ENCODE measurements around the gene GPR18.

GPR18 gene

DNA sequence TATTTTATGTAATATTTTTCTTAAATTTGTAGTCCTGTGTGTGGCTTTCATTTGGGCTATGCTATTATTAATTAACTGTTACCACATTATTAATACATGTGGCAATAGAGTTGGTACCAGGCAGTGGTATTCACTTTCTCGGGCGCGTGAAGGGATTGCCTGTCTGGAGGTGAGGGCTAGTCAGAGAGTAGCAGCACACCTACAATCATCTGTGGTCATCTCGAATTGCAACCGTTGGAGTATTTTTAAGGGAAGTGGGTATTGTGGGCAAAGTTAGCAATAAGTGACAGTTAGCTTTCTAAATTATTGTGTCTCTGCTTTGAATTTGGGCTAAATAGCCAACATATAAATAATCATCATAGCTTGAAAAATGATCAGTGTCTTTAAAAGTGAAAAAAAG, 20.0 kb upstream of the GPR18 start:
- Histone ChIP-seq H3K27ac (ENCODE audit: low read depth, low read length) (no peak overlapping the region), H3K9me3 (ENCODE audit: control insufficient read depth, insufficient read depth, low read depth, low read length) (no peaks in the 10 kb centered on the region), H3K4me1 (ENCODE audit: control insufficient read depth, insufficient read depth, low read length) (peaks cover 6% of the 10 kb centered on the region; the same call in 1 of the 2 replicates), H3K9ac (ENCODE audit: low read length) (no peak overlapping the region), H3K27me3 (ENCODE audit: control insufficient read depth, insufficient read depth, low read length) (no peaks in the 10 kb centered on the region), H3K36me3 (ENCODE audit: control insufficient read depth, insufficient read depth, low read length) (peaks cover 6% of the 10 kb centered on the region; the same call in 1 of the 2 replicates), H3K4me3 (ENCODE audit: low read depth, low read length) (no peak overlapping the region)

DNA sequence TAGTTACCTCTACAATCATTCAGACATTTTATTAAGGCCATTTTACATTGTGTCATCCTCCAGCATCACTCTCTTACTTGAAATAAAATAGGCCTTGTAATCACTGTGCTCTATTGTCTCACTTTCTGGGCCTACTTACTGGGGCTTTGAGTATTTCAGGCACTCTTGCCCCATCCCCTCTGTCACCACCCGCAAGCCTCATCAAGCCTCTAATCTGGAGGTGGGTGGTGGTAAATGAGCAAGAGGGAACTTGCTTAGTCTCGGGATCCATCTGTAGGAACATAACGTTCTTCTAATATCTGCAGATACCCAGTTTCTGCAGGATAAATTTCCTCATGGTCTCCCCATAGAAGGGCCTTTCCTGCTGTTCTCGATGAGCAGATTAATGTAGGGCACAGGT, 19.4 kb upstream of the GPR18 start:
- H3K36me3 ChIP-seq (ENCODE audit: control insufficient read depth, insufficient read depth, low read length) = peaks cover 7% of the 10 kb centered on the region; the same call in 1 of the 2 replicates
- H3K9me3 ChIP-seq (ENCODE audit: control insufficient read depth, insufficient read depth, low read depth, low read length) = no peaks in the 10 kb centered on the region
- H3K4me3 ChIP-seq (ENCODE audit: low read depth, low read length) = no peak overlapping the region
- peaks cover 6% of the 10 kb centered on the region; the same call in 1 of the 2 replicates for H3K4me1 ChIP-seq (ENCODE audit: control insufficient read depth, insufficient read depth, low read length)
- H3K9ac ChIP-seq (ENCODE audit: low read length) = no peak overlapping the region
- no peak overlapping the region for H3K27ac ChIP-seq (ENCODE audit: low read depth, low read length)
- H3K27me3 ChIP-seq (ENCODE audit: control insufficient read depth, insufficient read depth, low read length) = no peaks in the 10 kb centered on the region

DNA sequence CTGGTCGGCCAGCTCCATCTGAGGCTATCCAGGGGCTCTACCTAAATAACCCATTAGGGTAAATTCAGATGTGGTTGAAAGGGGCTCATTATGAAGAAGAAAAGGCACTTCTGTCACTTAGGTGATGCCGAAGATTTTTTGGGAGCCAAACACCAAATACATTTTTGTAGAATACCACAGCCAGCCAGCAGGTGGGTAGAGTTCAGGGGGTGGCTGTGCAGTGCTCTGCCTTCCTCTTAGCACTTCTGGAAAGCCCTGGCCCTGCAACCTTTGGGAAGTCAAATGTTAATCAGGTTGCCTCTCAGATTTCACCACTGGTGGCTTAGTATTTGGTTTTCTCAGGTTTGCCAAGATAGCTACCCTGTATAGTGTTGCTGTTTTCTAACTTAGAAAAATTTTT, 18.5 kb upstream of the GPR18 start:
- Histone ChIP-seq H3K27ac (ENCODE audit: low read depth, low read length) (no peak overlapping the region), H3K27me3 (ENCODE audit: control insufficient read depth, insufficient read depth, low read length) (no peaks in the 10 kb centered on the region), H3K4me3 (ENCODE audit: low read depth, low read length) (no peak overlapping the region), H3K4me1 (ENCODE audit: control insufficient read depth, insufficient read depth, low read length) (peaks cover 6% of the 10 kb centered on the region; the same call in 1 of the 2 replicates), H3K36me3 (ENCODE audit: control insufficient read depth, insufficient read depth, low read length) (peaks cover 8% of the 10 kb centered on the region; the same call in 1 of the 2 replicates), H3K9me3 (ENCODE audit: control insufficient read depth, insufficient read depth, low read depth, low read length) (no peaks in the 10 kb centered on the region), H3K9ac (ENCODE audit: low read length) (no peak overlapping the region)

DNA sequence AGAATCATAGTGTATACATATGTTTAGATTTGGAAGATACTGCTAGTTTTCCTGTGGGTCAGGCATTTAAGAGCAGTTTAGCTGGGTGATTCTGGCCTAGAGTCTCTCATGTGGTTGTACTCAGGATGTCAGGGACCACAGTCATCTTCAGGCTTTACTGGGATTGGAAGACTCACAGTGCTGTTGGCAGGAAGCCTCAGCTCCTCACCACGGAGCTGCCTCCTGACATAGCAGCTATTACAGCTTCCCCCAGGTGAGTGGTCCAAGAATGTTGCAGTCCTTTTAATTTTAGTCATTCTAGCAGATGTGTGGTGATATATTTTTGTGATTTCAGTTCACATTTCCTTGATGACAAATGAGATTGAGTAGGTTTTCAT, 16.9 kb upstream of the GPR18 start:
- no peak overlapping the region for H3K27ac ChIP-seq (ENCODE audit: low read depth, low read length)
- H3K9ac ChIP-seq (ENCODE audit: low read length) = no peak overlapping the region
- H3K36me3 ChIP-seq (ENCODE audit: control insufficient read depth, insufficient read depth, low read length) = peaks cover 4% of the 10 kb centered on the region; the same call in 1 of the 2 replicates
- H3K27me3 ChIP-seq (ENCODE audit: control insufficient read depth, insufficient read depth, low read length) = no peaks in the 10 kb centered on the region
- H3K9me3 ChIP-seq (ENCODE audit: control insufficient read depth, insufficient read depth, low read depth, low read length) = no peaks in the 10 kb centered on the region
- 0 out of 2 replicates have a peak, but pooled peaks cover 6% of the 10 kb centered on the region for H3K4me1 ChIP-seq (ENCODE audit: control insufficient read depth, insufficient read depth, low read length)
- H3K4me3 ChIP-seq (ENCODE audit: low read depth, low read length) = no peak overlapping the region

DNA sequence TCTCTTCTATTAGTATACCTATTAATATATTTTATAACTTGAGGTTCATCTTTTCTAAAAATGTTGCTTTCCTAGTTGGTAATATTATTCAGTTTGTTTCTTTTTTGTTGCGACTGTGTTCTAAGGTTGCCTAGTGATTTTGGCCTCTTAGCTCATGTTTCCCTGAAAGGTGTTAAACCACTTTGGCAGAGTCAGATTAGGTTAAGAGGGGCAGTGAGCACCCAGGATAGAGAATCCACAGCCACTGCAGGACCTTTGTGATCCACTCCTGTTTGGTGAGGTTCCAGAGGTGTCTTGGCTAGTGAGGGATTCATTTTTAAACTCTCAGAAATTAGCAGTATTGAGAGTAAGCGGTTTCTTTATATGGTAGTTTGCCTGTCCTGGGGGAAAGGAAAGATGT, 14.9 kb upstream of the GPR18 start:
- 0 out of 2 replicates have a peak, but pooled peaks cover 3% of the 10 kb centered on the region for H3K36me3 ChIP-seq (ENCODE audit: control insufficient read depth, insufficient read depth, low read length)

DNA sequence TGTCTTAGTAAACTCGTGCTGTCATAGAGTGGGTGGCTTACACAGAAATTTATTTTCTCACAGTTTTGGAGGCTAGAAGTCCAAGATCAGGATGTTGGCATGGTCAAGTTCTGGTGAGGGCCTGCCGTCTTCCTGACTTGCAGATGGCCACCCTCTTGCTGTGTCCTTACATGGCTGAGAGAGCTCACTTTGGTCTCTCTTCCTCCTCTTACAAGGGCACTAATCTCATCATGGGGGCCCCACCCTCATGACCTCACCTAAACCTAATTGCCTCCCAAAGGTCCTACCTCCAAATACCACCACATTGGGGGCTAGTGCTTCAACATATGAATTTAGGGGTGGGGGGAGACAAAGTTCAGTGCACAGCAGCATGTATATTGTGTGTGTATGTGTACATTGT, 14.3 kb upstream of the GPR18 start:
- Histone ChIP-seq H3K9me3 (ENCODE audit: control insufficient read depth, insufficient read depth, low read depth, low read length) (no peaks in the 10 kb centered on the region), H3K9ac (ENCODE audit: low read length) (no peak overlapping the region), H3K4me1 (ENCODE audit: control insufficient read depth, insufficient read depth, low read length) (0 out of 2 replicates have a peak, but pooled peaks cover 6% of the 10 kb centered on the region), H3K27ac (ENCODE audit: low read depth, low read length) (no peak overlapping the region), H3K36me3 (ENCODE audit: control insufficient read depth, insufficient read depth, low read length) (0 out of 2 replicates have a peak, but pooled peaks cover 3% of the 10 kb centered on the region), H3K27me3 (ENCODE audit: control insufficient read depth, insufficient read depth, low read length) (no peaks in the 10 kb centered on the region), H3K4me3 (ENCODE audit: low read depth, low read length) (no peak overlapping the region)

More for the DNA sequence above, 14.9 kb upstream of the GPR18 start:
- H3K4me3 ChIP-seq (ENCODE audit: low read depth, low read length) = no peak overlapping the region
- H3K27ac ChIP-seq (ENCODE audit: low read depth, low read length) = no peak overlapping the region
- H3K4me1 ChIP-seq (ENCODE audit: control insufficient read depth, insufficient read depth, low read length) = 0 out of 2 replicates have a peak, but pooled peaks cover 6% of the 10 kb centered on the region
- H3K9me3 ChIP-seq (ENCODE audit: control insufficient read depth, insufficient read depth, low read depth, low read length) = no peaks in the 10 kb centered on the region
- H3K9ac ChIP-seq (ENCODE audit: low read length) = no peak overlapping the region
- H3K27me3 ChIP-seq (ENCODE audit: control insufficient read depth, insufficient read depth, low read length) = no peaks in the 10 kb centered on the region

DNA sequence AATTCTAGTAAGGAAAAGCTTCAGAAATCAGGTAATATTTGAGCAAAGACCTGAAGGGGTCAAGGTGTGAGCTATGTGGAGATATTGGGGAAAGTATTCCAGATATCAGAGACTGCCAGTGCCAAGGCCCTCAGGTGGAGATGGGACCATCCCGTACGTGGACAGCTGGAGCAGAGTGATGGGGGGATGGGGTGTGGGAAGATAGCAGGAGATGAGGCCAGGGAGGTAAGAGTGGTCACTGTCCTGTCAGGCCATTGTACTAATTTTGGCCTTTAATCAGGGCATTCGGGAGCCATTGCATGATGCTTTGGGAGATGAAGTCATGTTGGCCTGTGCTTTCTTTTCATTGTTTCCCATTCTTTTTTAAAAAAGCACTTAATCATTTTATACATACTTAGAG, 13.1 kb upstream of the GPR18 start:
- H3K4me1 ChIP-seq (ENCODE audit: control insufficient read depth, insufficient read depth, low read length) = 0 out of 2 replicates have a peak, but pooled peaks cover 2% of the 10 kb centered on the region
- H3K9me3 ChIP-seq (ENCODE audit: control insufficient read depth, insufficient read depth, low read depth, low read length) = no peaks in the 10 kb centered on the region
- no peaks in the 10 kb centered on the region for H3K27me3 ChIP-seq (ENCODE audit: control insufficient read depth, insufficient read depth, low read length)
- no peak overlapping the region for H3K27ac ChIP-seq (ENCODE audit: low read depth, low read length)
- H3K36me3 ChIP-seq (ENCODE audit: control insufficient read depth, insufficient read depth, low read length) = 0 out of 2 replicates have a peak, but pooled peaks cover 3% of the 10 kb centered on the region
- no peak overlapping the region for H3K9ac ChIP-seq (ENCODE audit: low read length)
- no peak overlapping the region for H3K4me3 ChIP-seq (ENCODE audit: low read depth, low read length)

DNA sequence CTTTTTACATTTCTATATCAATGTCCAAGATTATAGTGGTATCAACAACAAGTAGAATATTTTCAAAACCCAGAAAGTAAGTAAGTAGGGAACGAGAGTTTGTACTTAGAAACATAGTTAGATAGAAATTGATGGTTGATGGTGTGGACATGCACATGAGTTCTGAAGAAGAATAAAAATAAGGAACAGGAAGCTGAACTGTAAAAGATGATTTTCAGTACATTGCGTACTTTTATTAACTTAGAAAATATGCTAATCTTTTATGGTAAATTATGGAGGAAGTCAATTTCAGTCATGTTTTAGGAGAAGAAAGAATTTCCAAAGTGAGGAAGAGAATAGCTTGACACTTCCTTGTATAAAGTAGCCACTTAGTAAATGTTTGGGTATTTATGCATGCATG, 12.3 kb upstream of the GPR18 start:
- H3K4me1 ChIP-seq (ENCODE audit: control insufficient read depth, insufficient read depth, low read length) = no peaks in the 10 kb centered on the region

DNA sequence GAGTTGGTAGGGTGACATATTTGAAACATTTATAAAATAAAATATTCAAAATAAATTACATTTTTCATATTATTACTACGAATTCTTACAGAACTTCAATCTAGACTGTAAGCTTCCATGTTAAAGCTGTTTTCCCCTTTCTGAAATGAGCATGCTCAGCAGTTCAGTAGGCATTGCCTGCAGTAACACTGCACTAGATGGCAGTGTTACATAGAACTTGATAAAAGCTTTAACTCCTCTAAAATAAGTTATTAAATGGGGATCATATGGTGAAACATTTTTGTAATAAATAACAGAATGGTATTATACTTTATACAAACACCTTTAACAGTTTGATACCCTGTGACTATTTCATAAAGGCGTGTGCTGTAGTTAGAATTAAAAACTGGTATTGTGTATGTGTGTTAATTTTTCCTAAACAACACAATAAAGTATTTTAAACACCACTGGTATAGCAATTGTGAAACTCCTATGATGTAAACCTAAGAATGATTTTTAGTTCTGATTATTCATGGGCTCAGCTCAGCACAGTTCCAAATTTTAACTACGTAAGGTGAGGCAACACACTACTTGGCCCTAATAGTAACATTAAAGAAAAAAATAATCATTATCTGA, 11.6 kb upstream of the GPR18 start:
- 0 out of 2 replicates have a peak, but pooled peaks cover 3% of the 10 kb centered on the region for H3K36me3 ChIP-seq (ENCODE audit: control insufficient read depth, insufficient read depth, low read length)
- no peak overlapping the region for H3K9ac ChIP-seq (ENCODE audit: low read length)
- no peaks in the 10 kb centered on the region for H3K4me1 ChIP-seq (ENCODE audit: control insufficient read depth, insufficient read depth, low read length)

More for the DNA sequence above, 12.3 kb upstream of the GPR18 start:
- Histone ChIP-seq H3K9me3 (ENCODE audit: control insufficient read depth, insufficient read depth, low read depth, low read length) (no peaks in the 10 kb centered on the region), H3K27me3 (ENCODE audit: control insufficient read depth, insufficient read depth, low read length) (no peaks in the 10 kb centered on the region), H3K36me3 (ENCODE audit: control insufficient read depth, insufficient read depth, low read length) (0 out of 2 replicates have a peak, but pooled peaks cover 3% of the 10 kb centered on the region), H3K27ac (ENCODE audit: low read depth, low read length) (no peak overlapping the region), H3K9ac (ENCODE audit: low read length) (no peak overlapping the region), H3K4me3 (ENCODE audit: low read depth, low read length) (no peak overlapping the region)

DNA sequence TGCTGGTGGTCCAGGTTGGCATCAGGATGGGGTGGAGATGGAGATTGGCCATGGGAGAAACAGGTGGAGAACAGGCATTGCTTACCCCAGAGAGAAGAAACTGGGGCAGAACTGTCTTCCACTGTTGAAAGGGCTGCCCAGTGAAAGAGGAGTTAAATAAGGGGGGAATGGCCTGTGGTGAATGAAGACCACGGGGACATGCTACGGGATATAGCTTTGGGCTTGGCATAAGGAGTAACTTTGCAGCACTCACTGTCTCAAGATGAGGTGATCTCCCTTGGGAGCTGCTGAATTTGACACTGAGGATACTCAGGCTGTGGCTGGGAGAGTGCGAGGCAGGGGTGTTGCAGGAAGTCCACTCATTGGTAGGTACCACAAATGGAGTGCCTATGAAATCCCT, 10.6 kb upstream of the GPR18 start:
- 0 out of 2 replicates have a peak, but pooled peaks cover 3% of the 10 kb centered on the region for H3K36me3 ChIP-seq (ENCODE audit: control insufficient read depth, insufficient read depth, low read length)
- H3K27ac ChIP-seq (ENCODE audit: low read depth, low read length) = no peak overlapping the region
- no peaks in the 10 kb centered on the region for H3K27me3 ChIP-seq (ENCODE audit: control insufficient read depth, insufficient read depth, low read length)
- H3K9ac ChIP-seq (ENCODE audit: low read length) = no peak overlapping the region
- no peak overlapping the region for H3K4me3 ChIP-seq (ENCODE audit: low read depth, low read length)
- no peaks in the 10 kb centered on the region; the same call in 1 of the 2 replicates for H3K4me1 ChIP-seq (ENCODE audit: control insufficient read depth, insufficient read depth, low read length)
- no peaks in the 10 kb centered on the region for H3K9me3 ChIP-seq (ENCODE audit: control insufficient read depth, insufficient read depth, low read depth, low read length)

More for the DNA sequence above, 11.6 kb upstream of the GPR18 start:
- H3K9me3 ChIP-seq (ENCODE audit: control insufficient read depth, insufficient read depth, low read depth, low read length) = no peaks in the 10 kb centered on the region
- no peak overlapping the region for H3K4me3 ChIP-seq (ENCODE audit: low read depth, low read length)
- H3K27ac ChIP-seq (ENCODE audit: low read depth, low read length) = no peak overlapping the region
- no peaks in the 10 kb centered on the region for H3K27me3 ChIP-seq (ENCODE audit: control insufficient read depth, insufficient read depth, low read length)

DNA sequence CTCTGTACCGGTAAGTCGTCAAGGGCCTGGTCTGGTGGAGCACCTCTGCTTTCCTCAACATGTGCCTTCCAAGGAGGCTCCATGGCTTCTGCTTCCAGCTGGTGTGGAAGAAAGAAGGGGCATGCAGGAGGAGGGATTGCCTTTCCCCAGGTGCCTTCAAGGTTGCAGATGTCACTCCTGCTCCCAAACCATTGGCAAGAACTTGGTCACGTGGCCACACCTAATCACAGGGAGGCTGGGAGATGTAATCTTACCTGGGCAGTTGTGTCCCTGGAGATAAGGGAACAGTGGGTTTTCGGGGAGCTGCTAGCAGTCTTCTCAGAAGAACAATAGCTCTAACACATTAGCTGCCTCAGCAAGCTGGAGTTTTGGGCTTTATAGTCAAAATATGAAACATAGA, 9.7 kb upstream of the GPR18 start:
- Histone ChIP-seq H3K4me1 (ENCODE audit: control insufficient read depth, insufficient read depth, low read length) (no peaks in the 10 kb centered on the region; the same call in 1 of the 2 replicates), H3K4me3 (ENCODE audit: low read depth, low read length) (no peak overlapping the region), H3K9ac (ENCODE audit: low read length) (no peak overlapping the region), H3K9me3 (ENCODE audit: control insufficient read depth, insufficient read depth, low read depth, low read length) (no peaks in the 10 kb centered on the region), H3K36me3 (ENCODE audit: control insufficient read depth, insufficient read depth, low read length) (0 out of 2 replicates have a peak, but pooled peaks cover 3% of the 10 kb centered on the region), H3K27ac (ENCODE audit: low read depth, low read length) (no peak overlapping the region), H3K27me3 (ENCODE audit: control insufficient read depth, insufficient read depth, low read length) (no peaks in the 10 kb centered on the region)

Data from HUES6 (cell line).